Loucy (cell line): Measurements from ENCODE around the gene NOC2L.
A peak's percentile ranks its signal among the peaks of the same experiment; 100 is the strongest.

Experiments used
- EZH2phosphoT487 ChIP-seq: fragments of 200-600 bp; IDR thresholded peaks from 2 replicates; pipeline ENCODE4 v1.6.1; 2018; ENCODE audit warnings: antibody characterized with exemption, mild to moderate bottlenecking, moderate library complexity, borderline replicate concordance
- TF ChIP-seq, protein P1 (sequence below): fragments of 200-600 bp; sonication (generic); conservative IDR thresholded peaks from 2 replicates; pipeline ENCODE4 v1.5.1; 2014; ENCODE audit warnings: mild to moderate bottlenecking, antibody characterized with exemption, low read length

- TF ChIP-seq, protein P1, sequence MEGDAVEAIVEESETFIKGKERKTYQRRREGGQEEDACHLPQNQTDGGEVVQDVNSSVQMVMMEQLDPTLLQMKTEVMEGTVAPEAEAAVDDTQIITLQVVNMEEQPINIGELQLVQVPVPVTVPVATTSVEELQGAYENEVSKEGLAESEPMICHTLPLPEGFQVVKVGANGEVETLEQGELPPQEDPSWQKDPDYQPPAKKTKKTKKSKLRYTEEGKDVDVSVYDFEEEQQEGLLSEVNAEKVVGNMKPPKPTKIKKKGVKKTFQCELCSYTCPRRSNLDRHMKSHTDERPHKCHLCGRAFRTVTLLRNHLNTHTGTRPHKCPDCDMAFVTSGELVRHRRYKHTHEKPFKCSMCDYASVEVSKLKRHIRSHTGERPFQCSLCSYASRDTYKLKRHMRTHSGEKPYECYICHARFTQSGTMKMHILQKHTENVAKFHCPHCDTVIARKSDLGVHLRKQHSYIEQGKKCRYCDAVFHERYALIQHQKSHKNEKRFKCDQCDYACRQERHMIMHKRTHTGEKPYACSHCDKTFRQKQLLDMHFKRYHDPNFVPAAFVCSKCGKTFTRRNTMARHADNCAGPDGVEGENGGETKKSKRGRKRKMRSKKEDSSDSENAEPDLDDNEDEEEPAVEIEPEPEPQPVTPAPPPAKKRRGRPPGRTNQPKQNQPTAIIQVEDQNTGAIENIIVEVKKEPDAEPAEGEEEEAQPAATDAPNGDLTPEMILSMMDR, result peak; percentile 77
- no peak for TF ChIP-seq EZH2phosphoT487
These were observed 24.9 kb upstream of the NOC2L start for GRCh38 chr1:983798-984475.
